ENCODE measurements around the gene KRT33B. TPM values are rescaled to one million over a fixed set of nuclear protein-coding genes. Genes with fewer than 3 reads are reported as not detected.
A peak's percentile ranks its signal among the peaks of the same experiment; 100 is the strongest.

KRT33B gene
- total RNA-seq, 1 experiment from 2014 or later = not detected

DNA sequence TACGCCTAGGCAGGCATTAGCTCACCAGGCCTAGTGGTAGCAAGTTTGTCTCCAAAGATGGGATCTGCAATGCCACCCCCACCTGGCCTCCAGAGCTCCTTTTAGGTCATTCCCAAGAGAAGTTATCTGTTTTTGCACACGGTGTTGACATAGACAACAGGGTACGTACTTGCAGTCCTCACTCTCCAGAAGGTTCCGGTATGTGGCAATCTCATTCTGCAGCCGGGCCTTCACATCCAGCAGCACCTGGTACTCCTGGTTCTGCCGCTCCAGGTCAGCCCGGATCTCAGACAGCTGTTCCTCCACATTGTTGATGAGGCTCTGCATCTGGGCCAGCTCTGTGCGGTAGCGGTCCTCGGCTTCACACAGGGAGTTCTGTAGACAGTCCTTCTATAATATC is 37.6 kb upstream of the KRT33B start:
- in situ Hi-C loops (cut with HindIII; ENCODE audit: low pct_unique_long_range_greater_than_20kb, low sequenced_read_pairs) = no loop called here
- no peaks in the 10 kb centered on the region for H3K36me3 ChIP-seq (ENCODE audit: control insufficient read depth, insufficient read depth, low read length)
- TF ChIP-seq POLR2AphosphoS5 (IDR thresholded peaks at IDR 0.05; ENCODE audit: low read depth, low read length) (no peak), TCF7L2 (IDR thresholded peaks at IDR 0.05; ENCODE audit: low read depth, low read length) (no peak), SIN3A (IDR thresholded peaks at IDR 0.05; ENCODE audit: borderline replicate concordance, insufficient read depth, low read depth, low read length) (no peak)
- TF ChIP-seq, protein P1, sequence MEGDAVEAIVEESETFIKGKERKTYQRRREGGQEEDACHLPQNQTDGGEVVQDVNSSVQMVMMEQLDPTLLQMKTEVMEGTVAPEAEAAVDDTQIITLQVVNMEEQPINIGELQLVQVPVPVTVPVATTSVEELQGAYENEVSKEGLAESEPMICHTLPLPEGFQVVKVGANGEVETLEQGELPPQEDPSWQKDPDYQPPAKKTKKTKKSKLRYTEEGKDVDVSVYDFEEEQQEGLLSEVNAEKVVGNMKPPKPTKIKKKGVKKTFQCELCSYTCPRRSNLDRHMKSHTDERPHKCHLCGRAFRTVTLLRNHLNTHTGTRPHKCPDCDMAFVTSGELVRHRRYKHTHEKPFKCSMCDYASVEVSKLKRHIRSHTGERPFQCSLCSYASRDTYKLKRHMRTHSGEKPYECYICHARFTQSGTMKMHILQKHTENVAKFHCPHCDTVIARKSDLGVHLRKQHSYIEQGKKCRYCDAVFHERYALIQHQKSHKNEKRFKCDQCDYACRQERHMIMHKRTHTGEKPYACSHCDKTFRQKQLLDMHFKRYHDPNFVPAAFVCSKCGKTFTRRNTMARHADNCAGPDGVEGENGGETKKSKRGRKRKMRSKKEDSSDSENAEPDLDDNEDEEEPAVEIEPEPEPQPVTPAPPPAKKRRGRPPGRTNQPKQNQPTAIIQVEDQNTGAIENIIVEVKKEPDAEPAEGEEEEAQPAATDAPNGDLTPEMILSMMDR (IDR thresholded peaks at IDR 0.05) = no peak
- TF ChIP-seq, protein P2, sequence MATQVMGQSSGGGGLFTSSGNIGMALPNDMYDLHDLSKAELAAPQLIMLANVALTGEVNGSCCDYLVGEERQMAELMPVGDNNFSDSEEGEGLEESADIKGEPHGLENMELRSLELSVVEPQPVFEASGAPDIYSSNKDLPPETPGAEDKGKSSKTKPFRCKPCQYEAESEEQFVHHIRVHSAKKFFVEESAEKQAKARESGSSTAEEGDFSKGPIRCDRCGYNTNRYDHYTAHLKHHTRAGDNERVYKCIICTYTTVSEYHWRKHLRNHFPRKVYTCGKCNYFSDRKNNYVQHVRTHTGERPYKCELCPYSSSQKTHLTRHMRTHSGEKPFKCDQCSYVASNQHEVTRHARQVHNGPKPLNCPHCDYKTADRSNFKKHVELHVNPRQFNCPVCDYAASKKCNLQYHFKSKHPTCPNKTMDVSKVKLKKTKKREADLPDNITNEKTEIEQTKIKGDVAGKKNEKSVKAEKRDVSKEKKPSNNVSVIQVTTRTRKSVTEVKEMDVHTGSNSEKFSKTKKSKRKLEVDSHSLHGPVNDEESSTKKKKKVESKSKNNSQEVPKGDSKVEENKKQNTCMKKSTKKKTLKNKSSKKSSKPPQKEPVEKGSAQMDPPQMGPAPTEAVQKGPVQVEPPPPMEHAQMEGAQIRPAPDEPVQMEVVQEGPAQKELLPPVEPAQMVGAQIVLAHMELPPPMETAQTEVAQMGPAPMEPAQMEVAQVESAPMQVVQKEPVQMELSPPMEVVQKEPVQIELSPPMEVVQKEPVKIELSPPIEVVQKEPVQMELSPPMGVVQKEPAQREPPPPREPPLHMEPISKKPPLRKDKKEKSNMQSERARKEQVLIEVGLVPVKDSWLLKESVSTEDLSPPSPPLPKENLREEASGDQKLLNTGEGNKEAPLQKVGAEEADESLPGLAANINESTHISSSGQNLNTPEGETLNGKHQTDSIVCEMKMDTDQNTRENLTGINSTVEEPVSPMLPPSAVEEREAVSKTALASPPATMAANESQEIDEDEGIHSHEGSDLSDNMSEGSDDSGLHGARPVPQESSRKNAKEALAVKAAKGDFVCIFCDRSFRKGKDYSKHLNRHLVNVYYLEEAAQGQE (IDR thresholded peaks at IDR 0.05; ENCODE audit: insufficient read depth in 1 of 2, low read depth in 2 of 2, low read length in 1 of 2) = no peak
- peaks cover 13% of the 10 kb centered on the region for H3K4me1 ChIP-seq (ENCODE audit: control insufficient read depth, insufficient read depth, low read length)
- DNase-seq (ENCODE audit: low read depth, low spot score) = no peak
- CTCF ChIA-PET = interaction anchor here (1.5 kb wide), 1 partner anchor 10 kb away, joined by 4 read pairs; no protein-coding TSS in a partner anchor
- intact Hi-C loops (cut with micrococcal nuclease; ENCODE audit: unreplicated experiment) = no loop called here
- no peak for ATAC-seq
- no peaks in the 10 kb centered on the region for H3K27me3 ChIP-seq (ENCODE audit: control insufficient read depth, insufficient read depth, low read length)
- no TSS peak for BruUV-seq (replicated peaks)
- no peak overlapping the region for H3K4me3 ChIP-seq (ENCODE audit: low read depth in 2 of 2, low read length in 2 of 2)
- H3K27ac ChIP-seq (ENCODE audit: low read length) = peak overlapping the region; percentile 13; the same call in 1 of the 2 replicates
- POLR2A ChIA-PET = no interaction called here
- no peaks in the 10 kb centered on the region for H3K9me3 ChIP-seq (ENCODE audit: control insufficient read depth, insufficient read depth, low read depth, low read length)

DNA sequence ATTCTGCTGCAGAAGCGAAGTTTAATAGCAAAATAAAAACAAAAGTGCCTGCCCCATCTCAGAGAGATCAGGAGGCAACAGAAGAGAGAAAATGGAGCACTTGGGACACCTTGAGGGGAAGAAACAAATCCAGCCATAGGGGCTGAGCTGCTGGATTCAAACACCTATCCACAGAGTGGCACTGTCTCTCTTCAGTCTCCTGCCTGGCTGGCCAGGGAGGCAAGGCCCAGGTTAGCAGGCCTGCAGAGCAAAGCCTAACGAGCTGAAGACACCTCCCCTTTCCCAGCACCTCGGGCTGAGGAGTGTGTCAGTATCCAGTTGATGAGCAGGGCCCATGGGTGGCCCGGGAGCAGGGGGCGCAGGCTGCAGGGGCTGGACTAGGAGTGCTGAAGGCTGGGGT is 36.6 kb upstream of the KRT33B start:
- no peak overlapping the region for H3K4me3 ChIP-seq (ENCODE audit: low read depth in 2 of 2, low read length in 2 of 2)
- no peaks in the 10 kb centered on the region for H3K36me3 ChIP-seq (ENCODE audit: control insufficient read depth, insufficient read depth, low read length)
- ChIA-PET CTCF (interaction anchor here (0.9 to 1.8 kb wide), 3 partner anchors 11 to 143 kb away, joined by 3 to 10 read pairs (median 4); no protein-coding TSS in a partner anchor), POLR2A (no interaction called here)
- DNase-seq (ENCODE audit: low read depth, low spot score) (no peak), ATAC-seq (peak; percentile 89)
- intact Hi-C loops (cut with micrococcal nuclease; ENCODE audit: unreplicated experiment) = no loop called here
- H3K4me1 ChIP-seq (ENCODE audit: control insufficient read depth, insufficient read depth, low read length) = peaks cover 13% of the 10 kb centered on the region
- in situ Hi-C loops (cut with HindIII; ENCODE audit: low pct_unique_long_range_greater_than_20kb, low sequenced_read_pairs) = no loop called here
- BruUV-seq (replicated peaks) = no TSS peak
- TF ChIP-seq TCF7L2 (IDR thresholded peaks at IDR 0.05; ENCODE audit: low read depth, low read length) (no peak), SIN3A (IDR thresholded peaks at IDR 0.05; ENCODE audit: borderline replicate concordance, insufficient read depth, low read depth, low read length) (no peak), POLR2AphosphoS5 (IDR thresholded peaks at IDR 0.05; ENCODE audit: low read depth, low read length) (no peak)
- TF ChIP-seq, protein P2 (IDR thresholded peaks at IDR 0.05; ENCODE audit: insufficient read depth in 1 of 2, low read depth in 2 of 2, low read length in 1 of 2) = no peak
- TF ChIP-seq, protein P1 (IDR thresholded peaks at IDR 0.05) = peak; percentile 57
- no peaks in the 10 kb centered on the region for H3K9me3 ChIP-seq (ENCODE audit: control insufficient read depth, insufficient read depth, low read depth, low read length)
- no peaks in the 10 kb centered on the region for H3K27me3 ChIP-seq (ENCODE audit: control insufficient read depth, insufficient read depth, low read length)
- peak overlapping the region; percentile 13; the same call in 1 of the 2 replicates for H3K27ac ChIP-seq (ENCODE audit: low read length)

All from Panc1 (cell line).